A549 (cell line): ENCODE data around the gene DAB1. TPM values are rescaled to one million over a fixed set of nuclear protein-coding genes. Genes with fewer than 3 reads are reported as not detected.

Experiments used
- ATAC-seq, 2 experiments: fragments of 200-7000 bp in 1 of 2; fragments of >200 bp in 1 of 2; cut with Nextera tagmentation in 1 of 2; cut with Tn5 transposase in 1 of 2; 3 replicates each; pipeline versions ENCODE4 v1.8.0 to v1.9.1; 2018 to 2020; ENCODE audit warnings: mild to moderate bottlenecking in 1 of 2, moderate library complexity in 1 of 2
- CTCF ChIA-PET: fragments of 300-600 bp; sonication (Branson Sonifier 250); formaldehyde crosslinking; extraction: SDS; loops from one replicate; lab custom pipeline; 2021; ENCODE audit warnings: antibody characterized with exemption, inconsistent platforms; lab: Yijun Ruan, JAX
- POLR2A ChIA-PET: fragments of 350-600 bp; formaldehyde crosslinking; extraction: SDS; loops from one replicate; lab custom pipeline; 2021; ENCODE audit warnings: antibody characterized with exemption, inconsistent platforms; lab: Yijun Ruan, JAX
- DNase-seq, 2 experiments: peaks; one replicate each; pipeline versions ENCODE4 v3.0.0 to v3.0.0-alpha.2; 2011 to 2016; ENCODE audit warnings: low read depth in 1 of 2, low spot score in 1 of 2
- FAIRE-seq: peaks from 2 replicates; lab custom pipeline; 2011; peaks lifted over from hg19 to GRCh38; lab: Jason Lieb, UNC
- H3K27ac ChIP-seq, 2 experiments: fragments of >200 bp; sonication (Bioruptor Twin); formaldehyde crosslinking; 3 replicates each; pipeline ENCODE4 v1.5.1; 2016 to 2017
- H3K4me1 ChIP-seq: fragments of >200 bp; sonication (Bioruptor Twin); formaldehyde crosslinking; 3 replicates; pipeline ENCODE4 v1.6.1; 2016
- H3K4me2 ChIP-seq: fragments of >200 bp; sonication (Bioruptor Twin); formaldehyde crosslinking; 3 replicates; pipeline ENCODE4 v1.6.1; 2016
- H3K4me3 ChIP-seq: fragments of >200 bp; sonication (Bioruptor Twin); formaldehyde crosslinking; 3 replicates; pipeline ENCODE4 v1.5.1; 2016
- H3K9me3 ChIP-seq: fragments of >200 bp; sonication (Bioruptor Twin); formaldehyde crosslinking; 3 replicates; pipeline ENCODE4 v1.6.1; 2016
- ATOH8 ChIP-seq: fragments of 250-450 bp; sonication (Bioruptor Pico); IDR thresholded peaks from 2 replicates; pipeline ENCODE4 v1.5.0; 2020; ENCODE audit warnings: low read depth, mild to moderate bottlenecking, moderate library complexity
- BHLHE40 ChIP-seq: IDR thresholded peaks from 2 replicates; pipeline ENCODE4 v1.6.1; 2012; ENCODE audit warnings: low read depth, low read length, inconsistent platforms
- CBX2 ChIP-seq: fragments of 200-600 bp; sonication (generic); IDR thresholded peaks from 2 replicates; pipeline ENCODE4 v1.6.1; 2016; ENCODE audit warnings: low read depth, mild to moderate bottlenecking, borderline replicate concordance
- CHD4 ChIP-seq: fragments of 200-600 bp; sonication (generic); IDR thresholded peaks from 2 replicates; pipeline ENCODE4 v1.6.1; 2016; ENCODE audit warnings: antibody characterized with exemption, mild to moderate bottlenecking, borderline replicate concordance
- CTCF ChIP-seq: fragments of >200 bp; sonication (Bioruptor Twin); formaldehyde crosslinking; IDR thresholded peaks from 3 replicates; pipeline ENCODE4 v1.5.1; 2016
- ELK1 ChIP-seq: fragments of 150-350 bp; IDR thresholded peaks from 2 replicates; pipeline ENCODE4 v1.6.1; 2014; ENCODE audit warnings: low read depth, mild to moderate bottlenecking, low read length
- FOSB ChIP-seq: fragments of 250-450 bp; sonication (Bioruptor Pico); IDR thresholded peaks from 2 replicates; pipeline ENCODE4 v1.5.0; 2020; ENCODE audit warnings: mild to moderate bottlenecking, moderate library complexity
- FOSL2 ChIP-seq, 2 experiments: fragments of 450-650 bp in 1 of 2; fragments of >200 bp in 1 of 2; sonication (Bioruptor Twin) in 1 of 2; formaldehyde crosslinking; IDR thresholded peaks; 2 replicates each; pipeline versions ENCODE4 v1.5.0 to v1.6.1; 2016 to 2020; ENCODE audit warnings: mild to moderate bottlenecking in 1 of 2, moderate library complexity in 1 of 2
- HEYL ChIP-seq: fragments of 250-450 bp; sonication (Bioruptor Pico); IDR thresholded peaks from 2 replicates; pipeline ENCODE4 v1.8.0; 2021; ENCODE audit warnings: mild to moderate bottlenecking, moderate library complexity
- HOXA7 ChIP-seq: fragments of 250-450 bp; sonication (Bioruptor Pico); IDR thresholded peaks from 2 replicates; pipeline ENCODE4 v1.5.0; 2020; ENCODE audit warnings: mild to moderate bottlenecking, moderate library complexity
- HOXB5 ChIP-seq: fragments of 250-450 bp; sonication (Bioruptor Pico); IDR thresholded peaks from 2 replicates; pipeline ENCODE4 v1.5.0; 2020; ENCODE audit warnings: mild to moderate bottlenecking, moderate library complexity
- KDM5A ChIP-seq: fragments of 200-600 bp; sonication (generic); IDR thresholded peaks from 2 replicates; pipeline ENCODE4 v1.6.1; 2016; ENCODE audit warnings: antibody characterized with exemption, mild to moderate bottlenecking
- MAX ChIP-seq: IDR thresholded peaks from 2 replicates; pipeline ENCODE4 v1.6.1; 2012
- MYC ChIP-seq: IDR thresholded peaks from 2 replicates; pipeline ENCODE4 v1.6.1; 2012; ENCODE audit warnings: mild to moderate bottlenecking, inconsistent platforms, low read length, improper control_type of control experiment, borderline replicate concordance
- NFE2L2 ChIP-seq: fragments of 150-350 bp; conservative IDR thresholded peaks from 2 replicates; pipeline ENCODE4 v1.6.1; 2014; ENCODE audit warnings: low read length
- RAD21 ChIP-seq, 2 experiments: fragments of >200 bp in 1 of 2; sonication (Bioruptor Twin) in 1 of 2; formaldehyde crosslinking in 1 of 2; IDR thresholded peaks in 1 of 2; conservative IDR thresholded peaks in 1 of 2; 2 replicates in 1 of 2; 3 replicates in 1 of 2; pipeline ENCODE4 v1.6.1; 2012 to 2018; ENCODE audit warnings: inconsistent platforms in 1 of 2
- REST ChIP-seq: fragments of 200-600 bp; sonication (generic); IDR thresholded peaks from 2 replicates; pipeline ENCODE4 v1.6.1; 2016; ENCODE audit warnings: antibody characterized with exemption, mild to moderate bottlenecking, moderate library complexity
- RFX5 ChIP-seq: fragments of 450-650 bp; IDR thresholded peaks from 2 replicates; pipeline ENCODE4 v1.7.1; 2014; ENCODE audit warnings: antibody characterized with exemption, mild to moderate bottlenecking, moderate library complexity
- SMC3 ChIP-seq: fragments of >200 bp; sonication (Bioruptor Twin); formaldehyde crosslinking; IDR thresholded peaks from 3 replicates; pipeline ENCODE4 v1.6.1; 2018; ENCODE audit warnings: inconsistent platforms
- TP53 ChIP-seq: fragments of 250-450 bp; sonication (Bioruptor Pico); IDR thresholded peaks from 2 replicates; pipeline ENCODE4 v1.5.0; 2021; ENCODE audit warnings: mild to moderate bottlenecking, moderate library complexity
- ZSCAN20 ChIP-seq: fragments of 250-450 bp; sonication (Bioruptor Pico); IDR thresholded peaks from 2 replicates; pipeline ENCODE4 v1.8.0; 2022; ENCODE audit warnings: mild to moderate bottlenecking, moderate library complexity
- WGBS: methylation state at CpG from one replicate; pipeline ENCODE4 v1.1.6; 2017; ENCODE audit errors: missing lambda C conversion rate; 5-methylcytosine and 5-hydroxymethylcytosine counted together
- polyA plus RNA-seq, 4 experiments: library from polyadenylated mRNA; depleted of rRNA in 3 of 4; stranded (reverse); fragments of >200 nt; fragmentation: RNase III in 1 of 4; extraction: RNeasy Plus Mini Kit Qiagen cat#74134 plus additional on column Dnase treatment in 1 of 4; gene quantifications; 2 replicates in 3 of 4; 3 replicates in 1 of 4; pipeline ENCODE4 v1.2.3, GENCODE V29; 2011 to 2017

DAB1 gene
- polyA plus RNA-seq, 2 of the 4 experiments (the other 2 are of a cell fraction) = not detected

GRCh38 chr1:56952501-56952900, 471.4 kb downstream of the DAB1 start:
- FAIRE-seq (no peak), DNase-seq (no peak), ATAC-seq (no peak)
- no peak overlapping the region for H3K4me2 ChIP-seq
- POLR2A ChIA-PET = no interaction called here
- TF ChIP-seq ZSCAN20 (no peak), CHD4 (no peak), CTCF (no peak), ELK1 (no peak), FOSB (CRISPR knock-in tag) (no peak), CBX2 (no peak), HOXA7 (CRISPR knock-in tag) (no peak), HOXB5 (CRISPR knock-in tag) (no peak), NFE2L2 (no peak), ATOH8 (CRISPR knock-in tag) (no peak), HEYL (CRISPR knock-in tag) (no peak), MYC (no peak), RFX5 (no peak)
- TF ChIP-seq, all 56 proteins: peak for 0
- CTCF ChIA-PET = no interaction called here
- WGBS = 34% methylated on average over 8 of the region's 8 CpGs
- no peaks in the 10 kb centered on the region for H3K4me1 ChIP-seq
- H3K9me3 ChIP-seq = no peaks in the 10 kb centered on the region
- H3K4me3 ChIP-seq = no peak overlapping the region
- H3K27ac ChIP-seq = no peak overlapping the region

- Histone ChIP-seq H3K4me2 (no peak overlapping the region), H3K4me3 (no peak overlapping the region), H3K9me3 (no peaks in the 10 kb centered on the region), H3K4me1 (no peaks in the 10 kb centered on the region), H3K27ac (no peak overlapping the region)
- CTCF ChIA-PET = no interaction called here
- WGBS = 0% methylated on average over 1 of the region's 1 CpG
- TF ChIP-seq FOSL2 (IDR thresholded peaks at IDR 0.05) (no peak), FOSL2 (CRISPR knock-in tag; IDR thresholded peaks at IDR 0.05) (no peak), RAD21 (conservative IDR thresholded peaks at IDR 0.05 in 1 of 2, IDR thresholded peaks at IDR 0.05 in 1 of 2) (no peak), HOXB5 (CRISPR knock-in tag) (no peak), BHLHE40 (no peak), KDM5A (no peak), REST (no peak), MAX (no peak), TP53 (CRISPR knock-in tag) (no peak), SMC3 (no peak), CBX2 (no peak), ELK1 (no peak), FOSB (CRISPR knock-in tag) (no peak)
- ATAC-seq (no peak), FAIRE-seq (no peak), DNase-seq (no peak)
- POLR2A ChIA-PET = no interaction called here
Observed at GRCh38 chr1:56948403-56949023, 475.3 kb downstream of the DAB1 start.
